ENCODE measurements around the gene KHK. TPM values are rescaled to one million over a fixed set of nuclear protein-coding genes. Genes with fewer than 3 reads are reported as not detected.

Gene KHK
- polyA plus RNA-seq, 2 of the 4 experiments (the other 2 are of a cell fraction), result 4.2 to 7.6 TPM

GRCh38 chr2:27050996-27051901, 35.3 kb upstream of the KHK start, which contains the start of gene AGBL5:
Gene AGBL5, plus strand, starts transcription at chr2:27051668. Its CDS starts 1,291 bp downstream, at chr2:27052959.
- POLR2A ChIA-PET, result interaction anchor here (0.7 to 3.3 kb wide), 18 partner anchors 10 to 331 kb away, joined by 3 to 37 read pairs (median 6); partner anchors contain the start of genes KHK, OST4 and TMEM214
- ATAC-seq (peak; percentile 74 to 82), DNase-seq (ENCODE audit: low read depth in 1 of 2, low spot score in 1 of 2) (peak; percentile 98 to 100), FAIRE-seq (peak; percentile 18)
- no peaks in the 10 kb centered on the region for H3K9me3 ChIP-seq
- peak within 1 kb of the TSS; percentile 83 to 93 for H3K27ac ChIP-seq
- peak within 1 kb of the TSS; percentile 86 for H3K4me3 ChIP-seq
- CTCF ChIA-PET, result interaction anchor here (0.6 to 13.5 kb wide), 21 partner anchors 9 to 252 kb away, joined by 3 to 143 read pairs (median 5); partner anchors contain the start of genes OST4 and TMEM214
- WGBS (ENCODE audit: missing lambda C conversion rate), result under 1% methylated on average over 46 of the region's 67 CpGs
- H3K4me1 ChIP-seq, result peaks cover 13% of the 10 kb centered on the region; the same call in 2 of the 3 replicates
- peak within 1 kb of the TSS; percentile 89 for H3K4me2 ChIP-seq
- TF ChIP-seq KDM5A (IDR thresholded peaks at IDR 0.05) (no peak), HOXB5 (CRISPR knock-in tag; IDR thresholded peaks at IDR 0.05) (peak; percentile 76; the same call in 1 of the 2 replicates), EHMT2 (IDR thresholded peaks at IDR 0.05; ENCODE audit: low read depth) (no peak), ZFP36 (IDR thresholded peaks at IDR 0.05; ENCODE audit: borderline replicate concordance, partially characterized antibody) (no peak), MAFK (IDR thresholded peaks at IDR 0.05; ENCODE audit: partially characterized antibody) (no peak), EP300 (IDR thresholded peaks at IDR 0.05) (no peak), ZC3H11A (IDR thresholded peaks at IDR 0.05) (no peak), CEBPB (IDR thresholded peaks at IDR 0.05) (no peak; a peak in 1 of 4 replicates), TP53 (CRISPR knock-in tag; IDR thresholded peaks at IDR 0.05) (no peak; the same call in 1 of the 2 replicates), NR3C1 (IDR thresholded peaks at IDR 0.05) (no peak), RCOR1 (IDR thresholded peaks at IDR 0.05; ENCODE audit: low read depth, low read length) (peak; percentile 77; the same call in 1 of the 2 replicates), EHF (CRISPR knock-in tag; IDR thresholded peaks at IDR 0.05) (no peak), POLR2A (IDR thresholded peaks at IDR 0.05; ENCODE audit: low read length) (peak; percentile 47), PHF8 (IDR thresholded peaks at IDR 0.05; ENCODE audit: borderline replicate concordance, low read depth) (peak; percentile 48; the same call in 1 of the 2 replicates), JUN (IDR thresholded peaks at IDR 0.05) (peak; percentile 65 to 78), SMC3 (IDR thresholded peaks at IDR 0.05) (no peak; the same call in 2 of the 3 replicates), SREBF2 (IDR thresholded peaks at IDR 0.05) (peak; percentile 93), NFE2L2 (conservative IDR thresholded peaks at IDR 0.05; ENCODE audit: low read length) (peak; percentile 20; the same call in 1 of the 2 replicates), POLR2AphosphoS2 (conservative IDR thresholded peaks at IDR 0.05; ENCODE audit: low read length) (peak; percentile 96), CBX2 (IDR thresholded peaks at IDR 0.05; ENCODE audit: borderline replicate concordance, low read depth) (no peak), RARB (CRISPR knock-in tag; IDR thresholded peaks at IDR 0.05) (peak; percentile 95), HOXA7 (CRISPR knock-in tag; IDR thresholded peaks at IDR 0.05) (peak; percentile 72), HMGXB4 (CRISPR knock-in tag; IDR thresholded peaks at IDR 0.05; ENCODE audit: borderline replicate concordance) (peak; percentile 62; the same call in 1 of the 2 replicates), MAZ (IDR thresholded peaks at IDR 0.05; ENCODE audit: borderline replicate concordance, low read depth, low read length) (0 out of 2 replicates have a peak, but pooled peaks have one; percentile 36), HEYL (CRISPR knock-in tag; IDR thresholded peaks at IDR 0.05) (no peak), CHD2 (IDR thresholded peaks at IDR 0.05; ENCODE audit: low read length, partially characterized antibody) (peak; percentile 18), HDAC2 (IDR thresholded peaks at IDR 0.05) (no peak; the same call in 1 of the 2 replicates)
- TF ChIP-seq, protein P1, sequence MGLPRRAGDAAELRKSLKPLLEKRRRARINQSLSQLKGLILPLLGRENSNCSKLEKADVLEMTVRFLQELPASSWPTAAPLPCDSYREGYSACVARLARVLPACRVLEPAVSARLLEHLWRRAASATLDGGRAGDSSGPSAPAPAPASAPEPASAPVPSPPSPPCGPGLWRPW (IDR thresholded peaks at IDR 0.05), result no peak
- TF ChIP-seq, protein P2, sequence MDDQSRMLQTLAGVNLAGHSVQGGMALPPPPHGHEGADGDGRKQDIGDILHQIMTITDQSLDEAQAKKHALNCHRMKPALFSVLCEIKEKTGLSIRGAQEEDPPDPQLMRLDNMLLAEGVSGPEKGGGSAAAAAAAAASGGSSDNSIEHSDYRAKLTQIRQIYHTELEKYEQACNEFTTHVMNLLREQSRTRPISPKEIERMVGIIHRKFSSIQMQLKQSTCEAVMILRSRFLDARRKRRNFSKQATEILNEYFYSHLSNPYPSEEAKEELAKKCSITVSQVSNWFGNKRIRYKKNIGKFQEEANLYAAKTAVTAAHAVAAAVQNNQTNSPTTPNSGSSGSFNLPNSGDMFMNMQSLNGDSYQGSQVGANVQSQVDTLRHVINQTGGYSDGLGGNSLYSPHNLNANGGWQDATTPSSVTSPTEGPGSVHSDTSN (IDR thresholded peaks at IDR 0.05), result peak; percentile 55; the same call in 1 of the 2 replicates
- TF ChIP-seq, protein P3, sequence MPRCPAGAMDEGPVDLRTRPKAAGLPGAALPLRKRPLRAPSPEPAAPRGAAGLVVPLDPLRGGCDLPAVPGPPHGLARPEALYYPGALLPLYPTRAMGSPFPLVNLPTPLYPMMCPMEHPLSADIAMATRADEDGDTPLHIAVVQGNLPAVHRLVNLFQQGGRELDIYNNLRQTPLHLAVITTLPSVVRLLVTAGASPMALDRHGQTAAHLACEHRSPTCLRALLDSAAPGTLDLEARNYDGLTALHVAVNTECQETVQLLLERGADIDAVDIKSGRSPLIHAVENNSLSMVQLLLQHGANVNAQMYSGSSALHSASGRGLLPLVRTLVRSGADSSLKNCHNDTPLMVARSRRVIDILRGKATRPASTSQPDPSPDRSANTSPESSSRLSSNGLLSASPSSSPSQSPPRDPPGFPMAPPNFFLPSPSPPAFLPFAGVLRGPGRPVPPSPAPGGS (IDR thresholded peaks at IDR 0.05), result peak; percentile 87; the same call in 2 of the 3 replicates
- TF ChIP-seq, protein P4, sequence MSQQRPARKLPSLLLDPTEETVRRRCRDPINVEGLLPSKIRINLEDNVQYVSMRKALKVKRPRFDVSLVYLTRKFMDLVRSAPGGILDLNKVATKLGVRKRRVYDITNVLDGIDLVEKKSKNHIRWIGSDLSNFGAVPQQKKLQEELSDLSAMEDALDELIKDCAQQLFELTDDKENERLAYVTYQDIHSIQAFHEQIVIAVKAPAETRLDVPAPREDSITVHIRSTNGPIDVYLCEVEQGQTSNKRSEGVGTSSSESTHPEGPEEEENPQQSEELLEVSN (IDR thresholded peaks at IDR 0.05; ENCODE audit: borderline replicate concordance, low read depth), result peak; percentile 99
- TF ChIP-seq, protein P5, sequence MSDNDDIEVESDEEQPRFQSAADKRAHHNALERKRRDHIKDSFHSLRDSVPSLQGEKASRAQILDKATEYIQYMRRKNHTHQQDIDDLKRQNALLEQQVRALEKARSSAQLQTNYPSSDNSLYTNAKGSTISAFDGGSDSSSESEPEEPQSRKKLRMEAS (IDR thresholded peaks at IDR 0.05), result peak; percentile 100
- TF ChIP-seq, protein P6, sequence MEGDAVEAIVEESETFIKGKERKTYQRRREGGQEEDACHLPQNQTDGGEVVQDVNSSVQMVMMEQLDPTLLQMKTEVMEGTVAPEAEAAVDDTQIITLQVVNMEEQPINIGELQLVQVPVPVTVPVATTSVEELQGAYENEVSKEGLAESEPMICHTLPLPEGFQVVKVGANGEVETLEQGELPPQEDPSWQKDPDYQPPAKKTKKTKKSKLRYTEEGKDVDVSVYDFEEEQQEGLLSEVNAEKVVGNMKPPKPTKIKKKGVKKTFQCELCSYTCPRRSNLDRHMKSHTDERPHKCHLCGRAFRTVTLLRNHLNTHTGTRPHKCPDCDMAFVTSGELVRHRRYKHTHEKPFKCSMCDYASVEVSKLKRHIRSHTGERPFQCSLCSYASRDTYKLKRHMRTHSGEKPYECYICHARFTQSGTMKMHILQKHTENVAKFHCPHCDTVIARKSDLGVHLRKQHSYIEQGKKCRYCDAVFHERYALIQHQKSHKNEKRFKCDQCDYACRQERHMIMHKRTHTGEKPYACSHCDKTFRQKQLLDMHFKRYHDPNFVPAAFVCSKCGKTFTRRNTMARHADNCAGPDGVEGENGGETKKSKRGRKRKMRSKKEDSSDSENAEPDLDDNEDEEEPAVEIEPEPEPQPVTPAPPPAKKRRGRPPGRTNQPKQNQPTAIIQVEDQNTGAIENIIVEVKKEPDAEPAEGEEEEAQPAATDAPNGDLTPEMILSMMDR (IDR thresholded peaks at IDR 0.05), result no peak

Data from A549 (cell line).